A549 (cell line): ENCODE measurements around the gene NBPF1.
"Not testable (repeated sequence)": the region's sequence is repeated elsewhere in the genome, so short reads cannot be mapped to it uniquely, and the experiment has no call there.

Source experiments
- ATOH8 ChIP-seq: fragments of 250-450 bp; sonication (Bioruptor Pico); IDR thresholded peaks from 2 replicates; pipeline ENCODE4 v1.5.0; 2020; ENCODE audit warnings: low read depth, mild to moderate bottlenecking, moderate library complexity
- CEBPB ChIP-seq, 2 experiments: fragments of >200 bp in 1 of 2; sonication (Bioruptor Twin) in 1 of 2; formaldehyde crosslinking in 1 of 2; IDR thresholded peaks; 2 replicates each; pipeline ENCODE4 v1.6.1; 2012 to 2016
- CTCF ChIP-seq: fragments of >200 bp; sonication (Bioruptor Twin); formaldehyde crosslinking; IDR thresholded peaks from 3 replicates; pipeline ENCODE4 v1.5.1; 2016
- FOSL2 ChIP-seq, 2 experiments: fragments of 450-650 bp in 1 of 2; fragments of >200 bp in 1 of 2; sonication (Bioruptor Twin) in 1 of 2; formaldehyde crosslinking; IDR thresholded peaks; 2 replicates each; pipeline versions ENCODE4 v1.5.0 to v1.6.1; 2016 to 2020; ENCODE audit warnings: mild to moderate bottlenecking in 1 of 2, moderate library complexity in 1 of 2
- JUNB ChIP-seq: fragments of >200 bp; sonication (Bioruptor Twin); formaldehyde crosslinking; IDR thresholded peaks from 2 replicates; pipeline ENCODE4 v1.6.1; 2016
- MAX ChIP-seq: IDR thresholded peaks from 2 replicates; pipeline ENCODE4 v1.6.1; 2012
- MAZ ChIP-seq: fragments of 150-350 bp; IDR thresholded peaks from 2 replicates; pipeline ENCODE4 v1.6.1; 2014; ENCODE audit warnings: antibody characterized with exemption, low read depth, low read length, borderline replicate concordance
- PHF8 ChIP-seq: fragments of 200-600 bp; sonication (generic); IDR thresholded peaks from 2 replicates; pipeline ENCODE4 v1.6.1; 2016; ENCODE audit warnings: low read depth, mild to moderate bottlenecking, antibody characterized with exemption, moderate library complexity, borderline replicate concordance
- POLR2A ChIP-seq: IDR thresholded peaks from 2 replicates; pipeline ENCODE4 v1.6.1; 2012; ENCODE audit warnings: mild to moderate bottlenecking, low read length
- POLR2AphosphoS2 ChIP-seq: conservative IDR thresholded peaks from 2 replicates; pipeline ENCODE4 v1.6.1; 2012; ENCODE audit warnings: low read length, improper control_type of control experiment, inconsistent platforms
- RAD21 ChIP-seq, 2 experiments: fragments of >200 bp in 1 of 2; sonication (Bioruptor Twin) in 1 of 2; formaldehyde crosslinking in 1 of 2; IDR thresholded peaks in 1 of 2; conservative IDR thresholded peaks in 1 of 2; 2 replicates in 1 of 2; 3 replicates in 1 of 2; pipeline ENCODE4 v1.6.1; 2012 to 2018; ENCODE audit warnings: inconsistent platforms in 1 of 2
- SREBF2 ChIP-seq: fragments of 450-650 bp; IDR thresholded peaks from 2 replicates; pipeline ENCODE4 v1.6.1; 2014; ENCODE audit warnings: mild to moderate bottlenecking, moderate library complexity
- ZFP36 ChIP-seq: fragments of 450-650 bp; IDR thresholded peaks from 2 replicates; pipeline ENCODE4 v1.6.1; 2014; ENCODE audit warnings: borderline replicate concordance; ENCODE audit not compliant: partially characterized antibody

GRCh38 chr1:16535898-16536297, 77.5 kb downstream of the NBPF1 start:
- not testable (repeated sequence) for TF ChIP-seq MAX; JUNB; ATOH8 (CRISPR knock-in tag); FOSL2 (IDR thresholded peaks at IDR 0.05); FOSL2 (CRISPR knock-in tag; IDR thresholded peaks at IDR 0.05); CTCF; CEBPB (IDR thresholded peaks at IDR 0.05); POLR2AphosphoS2; ZFP36; PHF8; MAZ; POLR2A; SREBF2; RAD21 (conservative IDR thresholded peaks at IDR 0.05 in 1 of 2, IDR thresholded peaks at IDR 0.05 in 1 of 2)
